H1 (cell line): Measurements from ENCODE around the gene ZNF429. TPM values are rescaled to one million over a fixed set of nuclear protein-coding genes. Genes with fewer than 3 reads are reported as not detected.

Experiments used
- CTCF ChIA-PET: fragments of 300-600 bp; sonication (Branson Sonifier 250); formaldehyde crosslinking; loops from one replicate; lab custom pipeline; 2021; ENCODE audit not compliant: partially characterized antibody; lab: Charles Lee
- POLR2A ChIA-PET: fragments of 300-600 bp; sonication (Branson Sonifier 250); formaldehyde crosslinking; loops from one replicate; lab custom pipeline; 2021; ENCODE audit warnings: inconsistent platforms; ENCODE audit not compliant: partially characterized antibody; lab: Charles Lee
- DNase-seq, 2 experiments: peaks; one replicate each; pipeline versions ENCODE4 v3.0.0 to v3.0.0-alpha.2; 2010 to 2022; ENCODE audit warnings: low spot score in 2 of 2, low read depth in 1 of 2, mixed read lengths in 1 of 2
- FAIRE-seq: peaks from 2 replicates; lab custom pipeline; 2011; peaks lifted over from hg19 to GRCh38; lab: Jason Lieb, UNC
- H2AFZ ChIP-seq: 2 replicates; pipeline ENCODE4 v1.8.1; 2012; ENCODE audit warnings: low read length, inconsistent platforms
- H2AK5ac ChIP-seq: 2 replicates; pipeline ENCODE4 v1.6.1; 2013; ENCODE audit warnings: low read depth, low read length
- H2BK120ac ChIP-seq: replicated peaks from 2 replicates; pipeline ENCODE3; 2013; ENCODE audit warnings: low read depth, low read length, inconsistent platforms
- H2BK12ac ChIP-seq: 2 replicates; pipeline ENCODE4 v1.6.1; 2013; ENCODE audit warnings: low read depth, low read length
- H2BK15ac ChIP-seq: 2 replicates; pipeline ENCODE4 v1.6.1; 2013; ENCODE audit warnings: low read length
- H2BK20ac ChIP-seq: 2 replicates; pipeline ENCODE4 v1.6.1; 2013; ENCODE audit warnings: low read length
- H2BK5ac ChIP-seq: 2 replicates; pipeline ENCODE4 v1.6.1; 2013; ENCODE audit warnings: low read depth, low read length
- H3K14ac ChIP-seq: 2 replicates; pipeline ENCODE4 v1.6.1; 2013; ENCODE audit warnings: inconsistent platforms; ENCODE audit not compliant: insufficient read length
- H3K18ac ChIP-seq: 2 replicates; pipeline ENCODE4 v1.6.1; 2013; ENCODE audit warnings: low read length; ENCODE audit errors: extremely low read depth
- H3K23ac ChIP-seq: 2 replicates; pipeline ENCODE4 v1.6.1; 2013; ENCODE audit warnings: inconsistent platforms; ENCODE audit not compliant: insufficient read length
- H3K23me2 ChIP-seq: 2 replicates; pipeline ENCODE4 v1.6.1; 2013; ENCODE audit warnings: low read depth, low read length
- H3K27ac ChIP-seq: 2 replicates; pipeline ENCODE4 v1.6.1; 2011; ENCODE audit warnings: low read depth, low read length, inconsistent platforms
- H3K27me3 ChIP-seq, 4 experiments: replicated peaks in 1 of 4; 1 replicate in 1 of 4; 2 replicates in 3 of 4; pipeline versions ENCODE4 v1.6.1 to v1.8.1; 2011 to 2013; ENCODE audit warnings: low read length in 3 of 4, mild to moderate bottlenecking in 3 of 4, inconsistent platforms in 2 of 4, mixed read lengths in 2 of 4, moderate library complexity in 1 of 4; ENCODE audit not compliant: control insufficient read depth in 3 of 4, insufficient read depth in 3 of 4; ENCODE audit errors: extremely low read depth in 1 of 4
- H3K36me3 ChIP-seq, 4 experiments: 2 replicates each; pipeline versions ENCODE4 v1.6.1 to v1.8.1; 2011 to 2013; ENCODE audit warnings: mild to moderate bottlenecking in 4 of 4, low read length in 3 of 4, moderate library complexity in 2 of 4, control low read depth in 1 of 4, inconsistent platforms in 1 of 4; ENCODE audit not compliant: insufficient read depth in 4 of 4, control insufficient read depth in 2 of 4
- H3K4ac ChIP-seq: replicated peaks from 2 replicates; pipeline ENCODE3; 2013; ENCODE audit warnings: low read length, low read depth, mixed read lengths, inconsistent platforms; ENCODE audit not compliant: insufficient read length
- H3K4me1 ChIP-seq, 4 experiments: replicated peaks in 1 of 4; 1 replicate in 1 of 4; 2 replicates in 3 of 4; pipeline versions ENCODE4 v1.6.1 to v1.8.1; 2011 to 2013; ENCODE audit warnings: low read length in 3 of 4, inconsistent platforms in 2 of 4, mixed read lengths in 1 of 4; ENCODE audit not compliant: insufficient read depth in 4 of 4, control insufficient read depth in 3 of 4
- H3K4me2 ChIP-seq, 2 experiments: 2 replicates each; pipeline versions ENCODE4 v1.6.1 to v1.8.1; 2011 to 2013; ENCODE audit warnings: low read depth in 2 of 2, low read length in 2 of 2, control low read depth in 1 of 2, inconsistent platforms in 1 of 2, mild to moderate bottlenecking in 1 of 2; ENCODE audit not compliant: insufficient read depth in 1 of 2
- H3K4me3 ChIP-seq, 4 experiments: fragments of 200-600, 300-600 bp in 1 of 4; sonication (generic), shearing (Covaris generic), sonication (Bioruptor Twin) in 1 of 4; 2 replicates each; pipeline versions ENCODE4 v1.5.1 to v1.8.1; 2011 to 2016; ENCODE audit warnings: low read length in 4 of 4, low read depth in 3 of 4, control low read depth in 2 of 4, inconsistent platforms in 2 of 4, mild to moderate bottlenecking in 2 of 4, mixed read lengths in 1 of 4, moderate library complexity in 1 of 4; ENCODE audit not compliant: insufficient read depth in 2 of 4; ENCODE audit errors: extremely low read depth in 1 of 4
- H3K56ac ChIP-seq: replicated peaks from 2 replicates; pipeline ENCODE3; 2013; ENCODE audit warnings: low read depth, mild to moderate bottlenecking, mixed read lengths, low read length, inconsistent platforms; ENCODE audit not compliant: insufficient read length
- H3K79me1 ChIP-seq: 2 replicates; pipeline ENCODE4 v1.6.1; 2013; ENCODE audit warnings: low read depth, low read length, control low read depth
- H3K79me2 ChIP-seq, 2 experiments: 2 replicates each; pipeline versions ENCODE4 v1.6.1 to v1.8.1; 2012 to 2013; ENCODE audit warnings: low read length in 2 of 2, mild to moderate bottlenecking in 2 of 2, inconsistent platforms in 1 of 2; ENCODE audit not compliant: insufficient read depth in 2 of 2, control insufficient read depth in 1 of 2
- H3K9ac ChIP-seq, 4 experiments: replicated peaks in 1 of 4; 1 replicate in 1 of 4; 2 replicates in 3 of 4; pipeline versions ENCODE4 v1.6.1 to v1.8.1; 2011 to 2013; ENCODE audit warnings: low read depth in 3 of 4, low read length in 3 of 4, control low read depth in 2 of 4, mild to moderate bottlenecking in 2 of 4, moderate library complexity in 2 of 4, inconsistent platforms in 1 of 4; ENCODE audit errors: extremely low read depth in 1 of 4
- H3K9me3 ChIP-seq, 2 experiments: 2 replicates each; pipeline versions ENCODE4 v1.6.1 to v1.8.1; 2012 to 2013; ENCODE audit warnings: mild to moderate bottlenecking in 2 of 2, moderate library complexity in 2 of 2, control low read depth in 1 of 2, inconsistent platforms in 1 of 2, low read depth in 1 of 2, low read length in 1 of 2, mixed read lengths in 1 of 2; ENCODE audit not compliant: insufficient read depth in 2 of 2
- H4K20me1 ChIP-seq, 2 experiments: replicated peaks in 1 of 2; 2 replicates each; pipeline versions ENCODE3 to v1.8.1; 2011 to 2013; ENCODE audit warnings: inconsistent platforms in 2 of 2, low read length in 2 of 2, mild to moderate bottlenecking in 1 of 2; ENCODE audit not compliant: insufficient read depth in 2 of 2, control insufficient read depth in 1 of 2
- H4K5ac ChIP-seq: 2 replicates; pipeline ENCODE4 v1.6.1; 2013; ENCODE audit warnings: low read length, low read depth, mixed read lengths, inconsistent platforms; ENCODE audit not compliant: insufficient read length
- H4K8ac ChIP-seq: 2 replicates; pipeline ENCODE4 v1.8.0; 2013; ENCODE audit warnings: mild to moderate bottlenecking, moderate library complexity, low read length, inconsistent platforms; ENCODE audit not compliant: insufficient read depth; ENCODE audit errors: extremely low read depth
- H4K91ac ChIP-seq: replicated peaks from 2 replicates; pipeline ENCODE3; 2013; ENCODE audit warnings: low read length, mixed read lengths, inconsistent platforms; ENCODE audit not compliant: insufficient read length
- WGBS, 2 experiments: shearing (Covaris generic) in 1 of 2; methylation state at CpG; one replicate each; pipeline versions ENCODE4 v1.1.6 to v1.1.7; 2013 to 2015; ENCODE audit warnings: low lambda C conversion rate in 2 of 2, mixed read lengths in 2 of 2, inconsistent platforms in 1 of 2, low coverage in 1 of 2, missing lambda C conversion rate in 1 of 2; ENCODE audit not compliant: insufficient replicate concordance in 2 of 2, insufficient coverage in 1 of 2, insufficient read length in 1 of 2; ENCODE audit errors: extremely low coverage in 1 of 2, missing lambda C conversion rate in 1 of 2; 5-methylcytosine and 5-hydroxymethylcytosine counted together
- polyA plus RNA-seq, 7 experiments: library from polyadenylated mRNA; depleted of rRNA in 3 of 7; stranded (reverse) in 5 of 7; unstranded in 2 of 7; fragments of >200 nt in 5 of 7; fragments of 200-250 nt in 2 of 7; gene quantifications; 1 replicate in 5 of 7; 2 replicates in 1 of 7; 4 replicates in 1 of 7; pipeline versions ENCODE4 v1.2.1 to v1.2.3, GENCODE V29; 2011 to 2013; ENCODE audit warnings: missing spikeins in 2 of 7, mixed read lengths in 2 of 7
- total RNA-seq: library from RNA; stranded (reverse); fragmentation: NEBNext Ultra II Directional; extraction: Animal tissue kit (Norgen Biotek cat#: 25700); gene quantifications from 2 replicates; pipeline ENCODE4 v1.2.1, GENCODE V29; 2021

ZNF429 gene
- total and polyA plus RNA-seq, 2 of the 8 experiments (the other 6 are each of a cell fraction or from before 2014, with no cell fraction given), result 10.9 to 15.0 TPM

DNA sequence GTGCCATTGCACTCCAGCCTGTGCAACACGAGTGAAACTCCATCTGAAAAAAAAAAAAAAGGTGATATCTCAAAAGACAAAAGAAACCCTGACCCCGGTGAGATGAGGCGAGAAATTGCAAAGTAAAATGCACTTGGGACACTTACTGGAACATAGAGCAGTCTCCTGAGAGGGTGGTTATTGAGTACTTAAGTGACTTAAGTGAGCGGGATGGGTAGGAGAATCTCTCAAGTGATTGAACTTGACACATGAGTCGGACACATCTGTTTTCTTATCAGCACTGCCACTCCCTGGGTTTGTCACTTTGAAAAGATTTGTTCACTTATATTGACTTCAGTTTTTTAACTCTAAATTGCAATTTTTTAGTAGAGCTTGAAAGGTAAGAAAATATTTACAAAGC lies 2.8 kb downstream of the ZNF429 start:
- H4K20me1 ChIP-seq, result no peaks in the 10 kb centered on the region
- H3K4me3 ChIP-seq, result no peak overlapping the region
- H3K23me2 ChIP-seq, result 0 out of 2 replicates have a peak, but pooled peaks cover 2% of the 10 kb centered on the region
- no peak overlapping the region for H2BK5ac ChIP-seq
- H4K5ac ChIP-seq, result no peak overlapping the region
- H3K9me3 ChIP-seq, result peaks cover 3 to 14% of the 10 kb centered on the region in 2 experiments; a peak in 3 of 4 replicates
- H2BK120ac ChIP-seq, result no peak overlapping the region
- POLR2A ChIA-PET, result no interaction called here
- no peak overlapping the region for H3K27ac ChIP-seq
- no peak overlapping the region for H4K8ac ChIP-seq
- no peak overlapping the region for H3K4me2 ChIP-seq
- no peak overlapping the region for H3K14ac ChIP-seq
- no peak overlapping the region for H3K23ac ChIP-seq
- DNase-seq (no peak), FAIRE-seq (no peak)
- no peak overlapping the region for H2AK5ac ChIP-seq
- no peak overlapping the region for H3K4ac ChIP-seq
- no peak overlapping the region for H3K56ac ChIP-seq
- WGBS, 2 experiments, result 95% methylated on average over 5 of the region's 5 CpGs; no CpG with 5 or more reads in 1 of the 2 experiments
- H2BK12ac ChIP-seq, result no peak overlapping the region
- peaks cover 0 to 25% of the 10 kb centered on the region in 2 experiments; a peak in 2 of 4 replicates for H3K79me2 ChIP-seq
- peaks cover 0 to 14% (median 7%) of the 10 kb centered on the region in 4 experiments; a peak in 3 of 8 replicates for H3K36me3 ChIP-seq
- no peak overlapping the region for H3K18ac ChIP-seq
- no peaks in the 10 kb centered on the region for H3K27me3 ChIP-seq
- H2BK20ac ChIP-seq, result no peak overlapping the region
- no peak overlapping the region for H2AFZ ChIP-seq
- CTCF ChIA-PET, result no interaction called here
- no peak overlapping the region for H3K9ac ChIP-seq
- no peaks in the 10 kb centered on the region for H3K4me1 ChIP-seq
- no peaks in the 10 kb centered on the region for H3K79me1 ChIP-seq
- H4K91ac ChIP-seq, result no peak overlapping the region
- no peak overlapping the region for H2BK15ac ChIP-seq
